NB4 (cell line): ENCODE data around the gene GNB1.

Experiments used
- DNase-seq: peaks from one replicate; pipeline ENCODE4 v3.0.0; 2010; ENCODE audit warnings: low read depth
- H3K4me3 ChIP-seq: one replicate; pipeline ENCODE4 v1.5.1; 2011; ENCODE audit warnings: mild to moderate bottlenecking, low read depth, low read length, moderate library complexity
- CTCF ChIP-seq: IDR thresholded peaks from one replicate; pipeline ENCODE4 v1.5.1; 2012; ENCODE audit warnings: low read depth, low read length
- MAX ChIP-seq: IDR thresholded peaks from 2 replicates; pipeline ENCODE4 v1.6.1; 2011; ENCODE audit warnings: low read depth, low read length
- MYC ChIP-seq: IDR thresholded peaks from 2 replicates; pipeline ENCODE4 v1.6.1; 2011; ENCODE audit warnings: low read depth, low read length
- POLR2A ChIP-seq: IDR thresholded peaks from 2 replicates; pipeline ENCODE4 v1.6.1; 2011; ENCODE audit warnings: mild to moderate bottlenecking; ENCODE audit not compliant: insufficient read length; ENCODE audit errors: extremely low read depth

The GNB1 gene

GRCh38 chr1:1815606-1816281, 75.1 kb downstream of the GNB1 start:
- no peak overlapping the region for H3K4me3 ChIP-seq
- no peak for DNase-seq
- no peak for TF ChIP-seq POLR2A
- TF ChIP-seq MYC, result no peak
- no peak for TF ChIP-seq MAX
- TF ChIP-seq CTCF, result no peak

- no peak for DNase-seq
- no peak for TF ChIP-seq CTCF
- no peak for TF ChIP-seq MAX
- TF ChIP-seq MYC, result no peak
- no peak for TF ChIP-seq POLR2A
- no peak overlapping the region for H3K4me3 ChIP-seq
Measured at GRCh38 chr1:1809489-1809888, 81.4 kb downstream of the GNB1 start.

GRCh38 chr1:1808206-1808605, 82.7 kb downstream of the GNB1 start:
- no peak for DNase-seq
- TF ChIP-seq POLR2A (no peak), MAX (no peak), MYC (no peak), CTCF (no peak)
- no peak overlapping the region for H3K4me3 ChIP-seq

- TF ChIP-seq MAX (no peak), POLR2A (no peak), CTCF (no peak)
- H3K4me3 ChIP-seq, result no peak overlapping the region
- DNase-seq, result no peak
Measured at GRCh38 chr1:1806890-1807289, 84.0 kb downstream of the GNB1 start.

GRCh38 chr1:1804301-1804700, 86.6 kb downstream of the GNB1 start:
- no peak overlapping the region for H3K4me3 ChIP-seq
- no peak for DNase-seq
- TF ChIP-seq CTCF (no peak), MAX (no peak), POLR2A (no peak), MYC (no peak)

- H3K4me3 ChIP-seq, result no peak overlapping the region
- TF ChIP-seq MYC (no peak), POLR2A (no peak), MAX (no peak), CTCF (no peak)
- DNase-seq, result no peak
Measured at GRCh38 chr1:1802871-1803270, 88.0 kb downstream of the GNB1 start.
